ENCODE measurements around the gene COQ9. TPM values are rescaled to one million over a fixed set of nuclear protein-coding genes. Genes with fewer than 3 reads are reported as not detected.

Gene COQ9
- total and polyA plus RNA-seq, 2 donors = 42.4 to 67.5 TPM

DNA sequence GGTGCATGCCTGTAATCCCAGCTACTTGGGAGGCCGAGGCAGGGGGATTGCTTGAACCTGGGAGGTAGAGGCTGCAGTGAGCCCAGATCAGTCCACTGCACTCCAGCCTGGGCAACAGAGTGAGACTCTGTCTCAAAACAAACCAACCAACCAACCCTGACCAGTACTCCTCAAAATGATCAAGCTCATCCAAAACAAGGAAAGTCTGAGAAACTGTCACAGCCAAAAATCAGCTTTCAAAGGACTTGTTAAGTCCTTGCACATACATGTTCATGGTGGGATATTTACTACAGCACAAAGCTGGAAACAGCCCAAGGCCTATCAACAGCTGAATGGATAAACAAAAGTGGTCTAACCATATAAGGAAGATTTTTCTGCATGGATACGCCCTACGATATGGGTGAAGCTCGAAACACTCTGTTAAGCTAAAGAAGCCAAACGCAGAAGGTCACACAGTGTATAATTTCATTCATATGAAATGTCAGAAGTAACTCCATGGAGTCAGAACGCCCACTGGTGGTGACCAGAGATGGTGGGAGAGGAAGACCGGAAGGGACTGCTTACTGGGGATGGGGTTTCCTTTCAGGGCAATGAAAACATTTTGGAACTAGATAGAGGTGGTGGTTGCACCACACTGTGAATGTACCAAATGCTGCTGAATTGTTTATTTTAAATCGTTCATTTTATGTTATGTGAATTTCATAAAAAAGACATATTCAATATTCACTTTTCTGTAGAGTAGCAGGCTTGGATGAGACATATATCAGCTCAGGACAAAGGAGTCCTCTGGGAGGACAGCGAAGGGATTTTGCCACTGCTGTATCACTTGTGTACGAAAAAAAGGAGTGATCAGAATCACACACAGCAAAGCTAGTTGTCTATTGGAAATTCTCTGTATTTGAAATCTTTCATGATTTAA is 25.0 kb upstream of the COQ9 start:
- DNase-seq (ENCODE audit: low read depth in 6 of 9, low spot score in 9 of 9) = peak in 1 of 9 donors; percentile 37
- 80% methylated on average over 10 of the region's 10 CpGs for WGBS
- H3K36me3 ChIP-seq (ENCODE audit: control insufficient read depth in 2 of 2, insufficient read depth in 2 of 2, low read length in 1 of 2) = peaks cover 5 to 8% of the 10 kb centered on the region in 2 donors
- no peak overlapping the region for H3K27ac ChIP-seq (ENCODE audit: low read depth in 1 of 2, low read length in 1 of 2)
- no peak overlapping the region for H3K4me3 ChIP-seq (ENCODE audit: low read length in 2 of 2)
- peaks cover 2 to 19% of the 10 kb centered on the region in 2 donors for H3K4me1 ChIP-seq (ENCODE audit: control insufficient read depth in 2 of 2, insufficient read depth in 2 of 2, low read length in 2 of 2)
- no peaks in the 10 kb centered on the region for H3K27me3 ChIP-seq (ENCODE audit: control insufficient read depth in 2 of 2, insufficient read depth in 1 of 2, low read length in 1 of 2)
- H3K9me3 ChIP-seq (ENCODE audit: control insufficient read depth in 2 of 2, insufficient read depth in 1 of 2, low read length in 1 of 2) = peaks cover 0 to 1% of the 10 kb centered on the region in 2 donors

DNA sequence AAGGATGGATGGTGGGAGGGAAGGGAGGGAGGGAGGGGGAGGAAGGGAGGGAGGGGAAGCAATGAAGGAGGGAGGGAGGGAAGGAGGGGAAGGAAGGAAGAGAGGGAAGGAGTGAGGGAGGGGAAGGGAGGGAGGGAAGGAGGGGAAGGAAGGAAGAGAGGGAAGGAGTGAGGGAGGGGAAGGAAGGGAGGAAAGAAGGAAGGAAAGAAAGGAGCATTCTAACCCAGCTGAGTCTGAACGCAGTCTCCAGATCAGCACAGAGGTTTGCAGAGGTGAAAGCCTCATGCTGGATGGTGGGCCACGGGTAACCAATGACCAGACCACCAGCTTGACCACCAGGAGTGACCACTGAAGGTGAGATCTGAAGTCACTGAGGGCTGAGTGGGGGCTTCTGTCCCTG is 24.1 kb upstream of the COQ9 start:
- H3K4me3 ChIP-seq (ENCODE audit: low read length in 2 of 2) = no peak overlapping the region
- DNase-seq (ENCODE audit: low read depth in 6 of 9, low spot score in 9 of 9) = no peak
- H3K27ac ChIP-seq (ENCODE audit: low read depth in 1 of 2, low read length in 1 of 2) = no peak overlapping the region
- WGBS = 93% methylated on average over 2 of the region's 2 CpGs
- peaks cover 0 to 11% of the 10 kb centered on the region in 2 donors for H3K4me1 ChIP-seq (ENCODE audit: control insufficient read depth in 2 of 2, insufficient read depth in 2 of 2, low read length in 2 of 2)
- peaks cover 11 to 14% of the 10 kb centered on the region in 2 donors for H3K36me3 ChIP-seq (ENCODE audit: control insufficient read depth in 2 of 2, insufficient read depth in 2 of 2, low read length in 1 of 2)
- H3K27me3 ChIP-seq (ENCODE audit: control insufficient read depth in 2 of 2, insufficient read depth in 1 of 2, low read length in 1 of 2) = no peaks in the 10 kb centered on the region
- H3K9me3 ChIP-seq (ENCODE audit: control insufficient read depth in 2 of 2, insufficient read depth in 1 of 2, low read length in 1 of 2) = peaks cover 0 to 1% of the 10 kb centered on the region in 2 donors

DNA sequence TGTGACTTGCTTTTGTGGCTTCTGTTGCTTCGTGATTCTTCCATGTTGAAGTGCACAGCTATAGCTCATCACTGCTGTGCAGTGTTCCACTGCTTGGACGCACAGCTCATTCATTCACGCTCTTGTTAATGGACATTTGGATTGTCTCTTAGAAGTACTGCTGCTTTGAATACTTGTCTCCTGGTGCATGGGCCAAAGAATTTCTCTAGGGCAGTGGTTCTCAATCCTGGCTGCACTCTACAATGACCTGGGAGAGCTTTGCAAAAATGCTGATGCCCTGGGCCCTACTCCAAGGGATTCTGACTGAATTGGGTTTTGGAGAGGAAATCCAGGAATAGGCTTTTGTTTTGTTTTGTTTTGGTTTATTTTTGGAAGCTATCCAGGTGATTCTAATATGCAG is 22.7 kb upstream of the COQ9 start:
- H3K27ac ChIP-seq (ENCODE audit: low read depth in 1 of 2, low read length in 1 of 2) = no peak overlapping the region
- no peaks in the 10 kb centered on the region for H3K27me3 ChIP-seq (ENCODE audit: control insufficient read depth in 2 of 2, insufficient read depth in 1 of 2, low read length in 1 of 2)
- no peak overlapping the region for H3K4me3 ChIP-seq (ENCODE audit: low read length in 2 of 2)
- H3K36me3 ChIP-seq (ENCODE audit: control insufficient read depth in 2 of 2, insufficient read depth in 2 of 2, low read length in 1 of 2) = peaks cover 23 to 25% of the 10 kb centered on the region in 2 donors
- H3K4me1 ChIP-seq (ENCODE audit: control insufficient read depth in 2 of 2, insufficient read depth in 2 of 2, low read length in 2 of 2) = no peaks in the 10 kb centered on the region
- 96% methylated on average over 3 of the region's 3 CpGs for WGBS
- no peak for DNase-seq (ENCODE audit: low read depth in 6 of 9, low spot score in 9 of 9)
- H3K9me3 ChIP-seq (ENCODE audit: control insufficient read depth in 2 of 2, insufficient read depth in 1 of 2, low read length in 1 of 2) = peaks cover 0 to 1% of the 10 kb centered on the region in 2 donors

DNA sequence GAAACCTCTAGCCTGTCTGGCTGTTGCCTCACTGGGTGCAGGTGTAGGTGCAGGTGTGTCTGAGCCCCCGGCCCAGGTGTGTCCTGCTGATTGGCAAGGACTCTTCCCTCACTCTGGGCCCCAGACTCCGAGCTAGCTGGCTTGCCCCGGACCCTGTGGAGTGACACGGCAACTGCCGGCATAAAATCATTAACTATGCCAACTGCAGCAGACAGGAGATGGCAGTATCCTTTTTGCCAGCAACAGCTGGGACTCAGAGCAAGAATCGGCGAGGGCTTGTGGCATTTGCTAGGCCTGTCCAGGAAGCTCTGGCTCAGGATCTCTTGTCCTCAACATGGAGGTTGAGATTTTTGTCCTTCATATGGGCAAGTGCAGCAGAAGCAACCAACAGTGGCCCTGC is 20.9 kb upstream of the COQ9 start:
- H3K36me3 ChIP-seq (ENCODE audit: control insufficient read depth in 2 of 2, insufficient read depth in 2 of 2, low read length in 1 of 2) = peaks cover 40 to 43% of the 10 kb centered on the region in 2 donors
- H3K27ac ChIP-seq (ENCODE audit: low read depth in 1 of 2, low read length in 1 of 2) = no peak overlapping the region
- no peak overlapping the region for H3K4me3 ChIP-seq (ENCODE audit: low read length in 2 of 2)
- no peak for DNase-seq (ENCODE audit: low read depth in 6 of 9, low spot score in 9 of 9)
- H3K9me3 ChIP-seq (ENCODE audit: control insufficient read depth in 2 of 2, insufficient read depth in 1 of 2, low read length in 1 of 2) = no peaks in the 10 kb centered on the region
- no peaks in the 10 kb centered on the region for H3K27me3 ChIP-seq (ENCODE audit: control insufficient read depth in 2 of 2, insufficient read depth in 1 of 2, low read length in 1 of 2)
- no peaks in the 10 kb centered on the region for H3K4me1 ChIP-seq (ENCODE audit: control insufficient read depth in 2 of 2, insufficient read depth in 2 of 2, low read length in 2 of 2)
- WGBS = 97% methylated on average over 7 of the region's 7 CpGs

DNA sequence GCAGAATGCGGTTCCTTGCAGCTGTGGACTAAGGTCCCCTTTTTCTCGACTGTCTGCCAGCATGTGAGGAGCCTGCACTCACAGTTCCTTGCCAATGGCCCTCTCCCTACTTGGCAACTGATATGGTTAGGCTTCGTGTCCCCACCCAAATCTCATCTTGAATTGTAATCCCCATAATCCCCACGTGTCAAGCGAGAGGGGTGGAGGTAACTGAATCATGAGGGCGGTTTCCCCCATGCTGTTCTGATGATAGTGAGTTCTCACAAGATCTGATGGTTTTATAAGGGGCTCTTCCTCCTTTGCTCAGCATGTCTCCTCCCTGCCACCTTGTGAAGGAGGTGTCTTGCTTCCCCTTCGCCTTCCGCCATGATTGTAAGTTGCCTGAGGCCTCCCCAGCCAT is 20.0 kb upstream of the COQ9 start:
- H3K4me3 ChIP-seq (ENCODE audit: low read length in 2 of 2) = no peak overlapping the region
- no peaks in the 10 kb centered on the region for H3K27me3 ChIP-seq (ENCODE audit: control insufficient read depth in 2 of 2, insufficient read depth in 1 of 2, low read length in 1 of 2)
- H3K9me3 ChIP-seq (ENCODE audit: control insufficient read depth in 2 of 2, insufficient read depth in 1 of 2, low read length in 1 of 2) = no peaks in the 10 kb centered on the region
- H3K27ac ChIP-seq (ENCODE audit: low read depth in 1 of 2, low read length in 1 of 2) = no peak overlapping the region
- H3K4me1 ChIP-seq (ENCODE audit: control insufficient read depth in 2 of 2, insufficient read depth in 2 of 2, low read length in 2 of 2) = peaks cover under 1 to 1% of the 10 kb centered on the region in 2 donors
- WGBS = 96% methylated on average over 8 of the region's 8 CpGs
- no peak for DNase-seq (ENCODE audit: low read depth in 6 of 9, low spot score in 9 of 9)
- peaks cover 48 to 51% of the 10 kb centered on the region in 2 donors for H3K36me3 ChIP-seq (ENCODE audit: control insufficient read depth in 2 of 2, insufficient read depth in 2 of 2, low read length in 1 of 2)

DNA sequence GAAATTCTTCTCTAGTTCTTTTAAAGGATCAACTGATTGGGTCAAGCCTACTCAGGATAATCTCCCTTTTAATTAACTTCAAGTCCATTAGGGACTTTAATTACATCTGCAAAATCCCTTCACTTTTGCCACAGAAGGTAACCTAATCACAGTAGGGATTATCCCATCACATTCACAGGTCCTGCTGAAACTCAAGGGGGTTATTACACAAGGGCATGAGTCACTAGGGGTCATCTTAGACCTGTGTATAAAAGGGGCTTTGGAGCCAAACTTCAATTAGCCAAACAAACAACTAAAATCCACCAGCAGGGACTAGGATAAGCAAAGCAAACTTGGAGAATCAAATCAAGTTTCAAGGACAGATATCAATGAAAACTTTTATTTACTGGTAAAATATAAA is 19.5 kb upstream of the COQ9 start:
- Histone ChIP-seq H3K4me3 (ENCODE audit: low read length in 2 of 2) (no peak overlapping the region), H3K27ac (ENCODE audit: low read depth in 1 of 2, low read length in 1 of 2) (no peak overlapping the region), H3K9me3 (ENCODE audit: control insufficient read depth in 2 of 2, insufficient read depth in 1 of 2, low read length in 1 of 2) (no peaks in the 10 kb centered on the region), H3K27me3 (ENCODE audit: control insufficient read depth in 2 of 2, insufficient read depth in 1 of 2, low read length in 1 of 2) (no peaks in the 10 kb centered on the region), H3K4me1 (ENCODE audit: control insufficient read depth in 2 of 2, insufficient read depth in 2 of 2, low read length in 2 of 2) (peaks cover 5% of the 10 kb centered on the region in 2 donors), H3K36me3 (ENCODE audit: control insufficient read depth in 2 of 2, insufficient read depth in 2 of 2, low read length in 1 of 2) (peaks cover 53 to 55% of the 10 kb centered on the region in 2 donors)
- DNase-seq (ENCODE audit: low read depth in 6 of 9, low spot score in 9 of 9) = no peak

DNA sequence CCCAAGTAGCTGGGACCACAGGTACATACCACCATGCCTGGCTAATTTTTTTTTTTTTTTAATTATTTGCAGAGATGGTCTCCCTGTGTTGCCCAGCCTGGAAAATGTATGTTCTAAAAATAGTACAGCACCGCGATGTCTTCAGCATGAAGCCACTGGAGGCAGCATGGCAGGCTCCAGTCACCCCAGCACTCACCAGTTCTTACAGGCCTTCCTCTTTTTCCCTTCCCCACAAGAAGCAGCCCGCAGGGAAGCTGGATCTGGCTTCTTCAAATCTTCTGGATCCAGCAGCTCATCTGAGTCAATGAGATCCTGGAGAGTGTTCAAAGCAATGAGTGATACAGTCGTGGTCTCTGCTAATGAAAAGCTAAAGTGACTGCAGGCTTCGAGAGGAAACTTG is 16.3 kb upstream of the COQ9 start:
- 97% methylated on average over 5 of the region's 5 CpGs for WGBS
- Histone ChIP-seq H3K4me1 (ENCODE audit: control insufficient read depth in 2 of 2, insufficient read depth in 2 of 2, low read length in 2 of 2) (peaks cover 14 to 22% of the 10 kb centered on the region in 2 donors), H3K36me3 (ENCODE audit: control insufficient read depth in 2 of 2, insufficient read depth in 2 of 2, low read length in 1 of 2) (peaks cover 66 to 77% of the 10 kb centered on the region in 2 donors), H3K27ac (ENCODE audit: low read depth in 1 of 2, low read length in 1 of 2) (no peak overlapping the region), H3K27me3 (ENCODE audit: control insufficient read depth in 2 of 2, insufficient read depth in 1 of 2, low read length in 1 of 2) (no peaks in the 10 kb centered on the region), H3K9me3 (ENCODE audit: control insufficient read depth in 2 of 2, insufficient read depth in 1 of 2, low read length in 1 of 2) (no peaks in the 10 kb centered on the region), H3K4me3 (ENCODE audit: low read length in 2 of 2) (no peak overlapping the region)
- no peak for DNase-seq (ENCODE audit: low read depth in 6 of 9, low spot score in 9 of 9)

DNA sequence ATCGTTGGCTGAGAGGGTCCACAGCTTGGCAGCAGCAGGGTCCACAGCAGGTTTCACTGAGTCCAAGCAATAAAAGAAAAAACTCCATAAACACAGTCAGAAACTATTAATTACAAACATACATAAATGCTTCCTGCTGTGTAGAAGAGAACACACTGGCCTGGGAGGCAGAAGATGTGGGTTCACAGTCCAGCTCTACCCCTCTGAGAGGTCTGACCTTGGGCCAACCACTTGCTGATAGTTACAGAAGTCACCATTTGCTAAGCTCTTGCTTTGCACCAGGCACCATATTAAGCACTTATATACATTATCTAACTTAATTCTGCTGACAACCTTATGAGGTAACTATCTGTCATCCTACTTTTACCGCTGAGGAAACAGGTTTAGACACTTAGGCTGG is 14.8 kb upstream of the COQ9 start:
- peaks cover 62 to 80% of the 10 kb centered on the region in 2 donors for H3K36me3 ChIP-seq (ENCODE audit: control insufficient read depth in 2 of 2, insufficient read depth in 2 of 2, low read length in 1 of 2)
- 97% methylated on average over 2 of the region's 2 CpGs for WGBS
- peak overlapping the region in 1 of 2 donors; percentile 81 for H3K27ac ChIP-seq (ENCODE audit: low read depth in 1 of 2, low read length in 1 of 2)

DNA sequence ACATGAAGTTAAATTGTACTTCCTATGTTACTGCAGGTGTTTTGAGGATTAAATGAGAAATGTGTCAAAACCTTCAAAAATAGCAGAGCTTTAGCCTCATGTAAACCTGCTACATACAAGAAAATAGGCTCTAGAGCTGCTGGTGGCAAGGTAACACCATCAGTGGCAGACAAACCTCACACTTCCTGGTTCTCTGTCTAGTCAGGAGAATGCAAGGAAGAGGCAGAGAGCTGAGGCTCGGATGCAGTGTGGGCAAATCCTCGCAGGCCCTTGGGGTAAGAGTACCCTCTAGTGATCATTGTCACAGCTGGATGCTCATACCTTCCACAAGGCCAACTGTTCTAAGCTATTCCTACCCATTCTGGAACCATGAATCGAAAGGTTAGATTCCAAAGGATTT is 14.3 kb upstream of the COQ9 start:
- peaks cover 59 to 76% of the 10 kb centered on the region in 2 donors for H3K36me3 ChIP-seq (ENCODE audit: control insufficient read depth in 2 of 2, insufficient read depth in 2 of 2, low read length in 1 of 2)

More for the DNA sequence above, 14.8 kb upstream of the COQ9 start:
- DNase-seq (ENCODE audit: low read depth in 6 of 9, low spot score in 9 of 9) = no peak
- H3K9me3 ChIP-seq (ENCODE audit: control insufficient read depth in 2 of 2, insufficient read depth in 1 of 2, low read length in 1 of 2) = no peaks in the 10 kb centered on the region
- H3K4me1 ChIP-seq (ENCODE audit: control insufficient read depth in 2 of 2, insufficient read depth in 2 of 2, low read length in 2 of 2) = peaks cover 14 to 23% of the 10 kb centered on the region in 2 donors
- no peak overlapping the region for H3K4me3 ChIP-seq (ENCODE audit: low read length in 2 of 2)
- H3K27me3 ChIP-seq (ENCODE audit: control insufficient read depth in 2 of 2, insufficient read depth in 1 of 2, low read length in 1 of 2) = no peaks in the 10 kb centered on the region

More for the DNA sequence above, 14.3 kb upstream of the COQ9 start:
- Histone ChIP-seq H3K9me3 (ENCODE audit: control insufficient read depth in 2 of 2, insufficient read depth in 1 of 2, low read length in 1 of 2) (no peaks in the 10 kb centered on the region), H3K27me3 (ENCODE audit: control insufficient read depth in 2 of 2, insufficient read depth in 1 of 2, low read length in 1 of 2) (no peaks in the 10 kb centered on the region), H3K4me1 (ENCODE audit: control insufficient read depth in 2 of 2, insufficient read depth in 2 of 2, low read length in 2 of 2) (peaks cover 14 to 23% of the 10 kb centered on the region in 2 donors), H3K27ac (ENCODE audit: low read depth in 1 of 2, low read length in 1 of 2) (peak overlapping the region in 1 of 2 donors; percentile 81), H3K4me3 (ENCODE audit: low read length in 2 of 2) (no peak overlapping the region)
- 96% methylated on average over 3 of the region's 3 CpGs for WGBS
- DNase-seq (ENCODE audit: low read depth in 6 of 9, low spot score in 9 of 9) = peak in 1 of 9 donors; percentile 36

Data from thymus (tissue), 11 donors.